ENCODE measurements around the gene PSMD12.

GRCh38 chr17:67412032-67412431, 45.7 kb upstream of the PSMD12 start:
- TF ChIP-seq, protein P1, sequence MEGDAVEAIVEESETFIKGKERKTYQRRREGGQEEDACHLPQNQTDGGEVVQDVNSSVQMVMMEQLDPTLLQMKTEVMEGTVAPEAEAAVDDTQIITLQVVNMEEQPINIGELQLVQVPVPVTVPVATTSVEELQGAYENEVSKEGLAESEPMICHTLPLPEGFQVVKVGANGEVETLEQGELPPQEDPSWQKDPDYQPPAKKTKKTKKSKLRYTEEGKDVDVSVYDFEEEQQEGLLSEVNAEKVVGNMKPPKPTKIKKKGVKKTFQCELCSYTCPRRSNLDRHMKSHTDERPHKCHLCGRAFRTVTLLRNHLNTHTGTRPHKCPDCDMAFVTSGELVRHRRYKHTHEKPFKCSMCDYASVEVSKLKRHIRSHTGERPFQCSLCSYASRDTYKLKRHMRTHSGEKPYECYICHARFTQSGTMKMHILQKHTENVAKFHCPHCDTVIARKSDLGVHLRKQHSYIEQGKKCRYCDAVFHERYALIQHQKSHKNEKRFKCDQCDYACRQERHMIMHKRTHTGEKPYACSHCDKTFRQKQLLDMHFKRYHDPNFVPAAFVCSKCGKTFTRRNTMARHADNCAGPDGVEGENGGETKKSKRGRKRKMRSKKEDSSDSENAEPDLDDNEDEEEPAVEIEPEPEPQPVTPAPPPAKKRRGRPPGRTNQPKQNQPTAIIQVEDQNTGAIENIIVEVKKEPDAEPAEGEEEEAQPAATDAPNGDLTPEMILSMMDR (IDR thresholded peaks at IDR 0.05; ENCODE audit: poor library complexity, severe bottlenecking) = no peak
- TF ChIP-seq POLR2AphosphoS5 (IDR thresholded peaks at IDR 0.05) = no peak
- TF ChIP-seq EZH2 (IDR thresholded peaks at IDR 0.05; ENCODE audit: borderline replicate concordance, insufficient read depth, low read length, poor library complexity, severe bottlenecking) = no peak
- TF ChIP-seq TAF1 (IDR thresholded peaks at IDR 0.05; ENCODE audit: low read depth) = no peak
- TF ChIP-seq, protein P2, sequence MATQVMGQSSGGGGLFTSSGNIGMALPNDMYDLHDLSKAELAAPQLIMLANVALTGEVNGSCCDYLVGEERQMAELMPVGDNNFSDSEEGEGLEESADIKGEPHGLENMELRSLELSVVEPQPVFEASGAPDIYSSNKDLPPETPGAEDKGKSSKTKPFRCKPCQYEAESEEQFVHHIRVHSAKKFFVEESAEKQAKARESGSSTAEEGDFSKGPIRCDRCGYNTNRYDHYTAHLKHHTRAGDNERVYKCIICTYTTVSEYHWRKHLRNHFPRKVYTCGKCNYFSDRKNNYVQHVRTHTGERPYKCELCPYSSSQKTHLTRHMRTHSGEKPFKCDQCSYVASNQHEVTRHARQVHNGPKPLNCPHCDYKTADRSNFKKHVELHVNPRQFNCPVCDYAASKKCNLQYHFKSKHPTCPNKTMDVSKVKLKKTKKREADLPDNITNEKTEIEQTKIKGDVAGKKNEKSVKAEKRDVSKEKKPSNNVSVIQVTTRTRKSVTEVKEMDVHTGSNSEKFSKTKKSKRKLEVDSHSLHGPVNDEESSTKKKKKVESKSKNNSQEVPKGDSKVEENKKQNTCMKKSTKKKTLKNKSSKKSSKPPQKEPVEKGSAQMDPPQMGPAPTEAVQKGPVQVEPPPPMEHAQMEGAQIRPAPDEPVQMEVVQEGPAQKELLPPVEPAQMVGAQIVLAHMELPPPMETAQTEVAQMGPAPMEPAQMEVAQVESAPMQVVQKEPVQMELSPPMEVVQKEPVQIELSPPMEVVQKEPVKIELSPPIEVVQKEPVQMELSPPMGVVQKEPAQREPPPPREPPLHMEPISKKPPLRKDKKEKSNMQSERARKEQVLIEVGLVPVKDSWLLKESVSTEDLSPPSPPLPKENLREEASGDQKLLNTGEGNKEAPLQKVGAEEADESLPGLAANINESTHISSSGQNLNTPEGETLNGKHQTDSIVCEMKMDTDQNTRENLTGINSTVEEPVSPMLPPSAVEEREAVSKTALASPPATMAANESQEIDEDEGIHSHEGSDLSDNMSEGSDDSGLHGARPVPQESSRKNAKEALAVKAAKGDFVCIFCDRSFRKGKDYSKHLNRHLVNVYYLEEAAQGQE (IDR thresholded peaks at IDR 0.05; ENCODE audit: borderline replicate concordance) = no peak
- TF ChIP-seq EP300 (conservative IDR thresholded peaks at IDR 0.05; ENCODE audit: poor library complexity, severe bottlenecking) = no peak

All from neural cell (in vitro differentiated cells).